Suppressor macrophage treated with lipopolysaccharide for 4 hours (primary cell): Measurements from ENCODE around the gene IFITM10.
A peak's percentile ranks its signal among the peaks of the same experiment; 100 is the strongest.
"Not testable (repeated sequence)": the region's sequence is repeated elsewhere in the genome, so short reads cannot be mapped to it uniquely, and the experiment has no call there.

Source experiments
- DNase-seq: peaks from one replicate; pipeline ENCODE4 v3.0.0-alpha.2; 2020

IFITM10 gene

DNA sequence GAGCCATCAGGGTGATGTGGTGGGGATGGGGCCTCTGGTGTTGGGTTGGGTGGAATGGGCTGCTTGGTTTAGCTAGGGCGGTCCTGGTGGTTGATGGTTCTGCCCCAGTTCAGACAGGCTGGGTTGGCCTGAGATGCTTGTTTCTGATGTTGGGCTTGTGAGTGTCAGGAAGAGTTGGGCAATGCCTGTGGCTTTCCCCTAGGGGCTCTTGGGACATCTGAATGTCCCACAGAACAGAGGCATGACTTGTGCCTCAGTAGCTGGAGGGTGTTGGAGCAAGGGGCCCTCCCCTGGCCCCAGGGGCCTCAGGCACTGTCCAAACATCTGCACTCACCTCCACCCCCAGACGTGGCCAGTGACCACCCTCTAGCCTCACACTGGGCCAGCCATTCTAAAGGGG is 27.3 kb upstream of the IFITM10 start:
- peak; percentile 77 for DNase-seq

DNA sequence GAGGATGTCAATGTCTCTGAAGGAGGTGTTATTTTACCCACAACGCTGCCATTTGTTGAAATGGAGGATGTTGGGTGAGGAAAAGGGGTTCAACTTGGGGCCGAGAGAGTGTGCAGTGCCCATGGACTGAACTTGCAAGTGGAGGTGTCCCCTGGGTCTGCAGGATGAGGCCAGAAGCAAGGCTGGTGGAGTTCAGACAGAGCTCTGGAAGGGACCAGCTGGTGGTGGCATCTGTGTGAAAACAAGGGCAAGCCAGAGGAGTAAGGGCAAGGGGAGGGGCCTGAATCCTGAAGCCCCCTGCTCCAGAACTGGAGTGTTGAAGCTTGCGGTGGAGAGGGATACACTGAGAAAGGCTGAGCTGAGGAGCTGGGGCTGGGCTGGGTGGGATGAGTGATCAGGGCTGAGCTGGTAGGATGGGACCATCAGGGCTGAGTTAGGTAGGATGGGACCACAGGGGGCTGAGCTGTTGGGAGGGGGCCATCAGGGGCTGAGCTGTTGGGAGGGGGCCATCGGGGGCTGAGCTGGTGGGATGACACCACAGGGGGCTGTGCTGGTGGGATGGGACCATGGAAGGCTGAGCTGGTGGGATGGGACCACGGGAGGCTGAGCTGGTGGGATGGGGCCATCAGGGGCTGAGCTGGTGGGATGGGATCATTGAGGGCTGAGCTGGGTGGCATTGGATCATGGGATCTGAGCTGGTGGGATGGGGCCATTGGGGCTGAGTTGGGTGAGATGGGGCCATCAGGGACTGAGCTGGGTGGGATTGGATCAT is 26.7 kb upstream of the IFITM10 start:
- DNase-seq, result no peak

DNA sequence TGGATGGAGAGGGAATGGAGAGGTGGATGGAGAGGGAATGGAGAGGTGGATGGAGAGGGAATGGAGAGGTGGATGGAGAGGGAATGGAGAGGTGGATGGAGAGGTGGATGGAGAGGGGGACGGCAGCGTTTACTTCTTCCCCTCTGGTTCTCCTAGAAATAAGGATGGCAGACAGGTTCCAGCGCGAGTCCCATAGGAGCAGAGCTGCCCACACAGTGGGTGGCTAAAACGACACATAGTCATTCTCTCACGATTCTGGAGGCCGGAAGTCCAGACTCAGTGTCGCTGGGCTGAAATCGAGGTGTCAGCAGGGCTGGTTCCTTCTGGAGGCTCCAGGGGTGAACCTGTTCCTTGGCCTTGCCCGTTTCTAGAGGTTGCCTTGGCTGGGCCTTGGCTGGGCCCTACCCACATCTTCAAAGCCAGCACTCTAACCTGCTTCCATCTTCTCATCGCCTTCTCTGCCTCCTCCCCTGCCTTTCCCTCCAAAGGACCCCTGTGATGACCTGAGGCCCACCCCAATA is 26.0 kb upstream of the IFITM10 start:
- no peak for DNase-seq

DNA sequence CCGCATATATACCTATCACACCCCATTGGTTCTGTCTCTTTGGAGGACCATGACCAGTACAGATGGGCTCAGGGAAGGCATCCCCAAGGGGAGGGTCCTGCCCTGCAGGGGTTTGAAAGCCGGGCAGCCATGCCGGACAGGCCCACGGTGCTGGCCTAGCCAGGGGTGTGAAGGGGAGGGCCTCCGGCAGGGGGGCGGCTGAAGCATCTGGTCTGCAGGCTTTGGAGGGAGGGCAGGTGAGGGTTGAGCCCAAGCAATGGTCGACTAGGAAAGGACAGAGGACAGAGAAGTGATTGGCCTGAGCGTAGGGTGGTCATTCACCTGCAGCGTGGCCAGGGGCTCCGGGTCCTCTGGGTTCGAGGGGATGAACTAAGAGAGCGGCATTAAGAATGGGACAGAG is 24.5 kb upstream of the IFITM10 start:
- DNase-seq, result no peak

DNA sequence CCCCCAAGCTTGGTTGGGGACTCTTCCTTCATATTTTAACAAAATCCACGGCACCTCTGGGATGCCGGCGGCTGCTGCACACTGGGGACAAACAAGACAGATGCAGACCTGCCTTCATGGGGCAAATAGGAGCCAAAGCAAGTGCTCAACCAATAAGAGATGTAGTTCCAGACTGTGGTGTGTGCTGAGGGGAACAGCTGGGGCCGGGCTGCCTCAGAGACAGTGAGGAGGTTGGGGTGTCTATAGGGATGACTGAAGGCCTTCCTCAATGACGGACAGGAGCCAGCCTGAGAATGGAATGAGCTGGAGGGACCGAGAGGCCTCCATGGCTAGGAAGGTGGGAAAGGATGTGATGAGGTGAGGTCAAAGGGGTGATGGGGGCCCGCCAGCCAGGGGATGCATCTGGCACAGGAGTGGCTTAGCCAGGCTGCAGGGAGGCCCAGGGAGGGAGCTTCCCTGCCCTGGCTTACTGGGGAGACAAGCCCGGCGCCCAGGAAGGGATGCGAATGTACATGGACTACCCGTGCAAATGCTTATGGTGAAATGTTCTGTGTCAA is 23.7 kb upstream of the IFITM10 start:
- DNase-seq, result no peak

DNA sequence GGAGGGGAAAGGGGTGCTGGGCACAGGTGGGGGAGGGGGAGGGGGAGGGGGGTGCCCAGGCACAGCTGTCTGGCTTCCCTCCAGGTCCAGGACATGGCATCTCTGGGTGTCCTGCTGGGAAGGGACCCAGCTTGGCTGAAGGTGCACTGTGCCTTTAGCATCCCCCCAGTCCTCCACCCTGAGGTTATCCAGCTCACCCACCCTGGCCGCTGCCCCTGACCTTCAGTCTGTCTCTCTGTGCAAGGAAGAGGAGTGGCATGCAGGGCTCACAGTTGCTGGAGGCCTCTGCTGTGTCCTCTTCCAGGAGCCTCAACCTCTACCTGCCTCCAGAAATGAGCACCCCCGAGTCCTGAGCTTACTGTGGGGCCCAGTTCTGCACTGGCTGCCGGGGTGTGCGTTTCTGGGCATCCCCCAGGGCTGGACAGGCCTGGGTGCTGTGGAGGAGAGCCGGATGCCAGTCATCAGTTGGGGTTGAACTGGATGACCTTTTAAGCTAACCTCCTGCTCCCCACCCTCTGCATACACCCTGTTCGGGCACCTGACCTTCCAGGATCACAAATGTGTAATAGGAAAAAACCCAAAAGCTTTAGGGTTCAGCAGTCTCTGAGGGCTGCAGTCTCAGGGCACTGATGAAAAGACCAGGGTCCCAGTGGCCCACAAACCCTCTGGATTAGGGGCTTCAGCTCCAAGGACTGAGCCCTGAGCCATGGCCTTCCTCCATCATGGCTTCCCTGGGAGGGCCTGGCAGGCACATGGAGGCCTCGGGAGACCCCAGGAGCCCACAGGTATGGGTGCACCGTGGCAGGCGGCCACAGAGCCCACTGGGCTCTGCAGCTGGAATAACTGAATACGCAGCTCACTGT is 23.0 kb upstream of the IFITM10 start:
- DNase-seq, result no peak

DNA sequence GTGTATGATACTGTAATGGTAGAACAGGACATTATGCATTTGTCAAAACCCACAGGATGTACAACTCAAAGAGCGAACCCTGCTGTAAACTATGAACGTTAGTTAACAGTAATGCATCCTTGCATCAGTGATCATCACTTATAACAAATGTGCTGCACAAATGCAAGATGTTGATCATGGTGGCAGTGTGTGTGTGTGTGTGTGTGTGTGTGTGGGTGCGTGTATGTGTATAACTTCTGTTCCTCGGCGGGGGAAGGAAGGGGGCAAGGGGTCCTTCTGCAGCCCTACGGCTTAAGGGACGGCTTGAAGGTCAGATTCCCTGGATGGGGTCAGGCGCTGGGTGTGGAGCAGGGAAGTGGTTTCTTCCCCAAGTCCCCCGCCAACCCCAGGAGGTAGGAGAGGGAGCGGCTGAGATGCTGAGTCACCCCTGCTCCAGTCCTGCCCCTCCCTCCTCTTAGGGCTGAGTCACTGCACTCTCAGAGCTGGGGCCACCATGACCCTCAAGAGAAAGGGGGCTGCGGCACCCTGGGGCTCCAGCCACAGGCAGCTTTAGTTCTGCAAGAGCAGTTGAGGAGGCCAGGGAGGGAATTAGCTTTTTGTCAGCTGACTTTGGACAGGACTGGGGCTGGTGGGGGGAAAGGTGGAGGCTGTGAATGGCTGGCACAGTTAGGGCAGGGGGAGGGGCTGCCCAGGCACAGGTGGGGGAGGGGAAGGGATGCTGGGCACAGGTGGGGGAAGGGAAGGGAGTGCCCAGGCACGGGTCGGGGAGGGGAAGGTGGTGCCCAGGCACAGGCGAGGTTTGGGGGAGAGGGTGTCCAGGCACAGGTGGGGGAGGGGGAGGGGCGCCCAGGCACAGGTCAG is 22.1 kb upstream of the IFITM10 start:
- DNase-seq, result peak; percentile 89

DNA sequence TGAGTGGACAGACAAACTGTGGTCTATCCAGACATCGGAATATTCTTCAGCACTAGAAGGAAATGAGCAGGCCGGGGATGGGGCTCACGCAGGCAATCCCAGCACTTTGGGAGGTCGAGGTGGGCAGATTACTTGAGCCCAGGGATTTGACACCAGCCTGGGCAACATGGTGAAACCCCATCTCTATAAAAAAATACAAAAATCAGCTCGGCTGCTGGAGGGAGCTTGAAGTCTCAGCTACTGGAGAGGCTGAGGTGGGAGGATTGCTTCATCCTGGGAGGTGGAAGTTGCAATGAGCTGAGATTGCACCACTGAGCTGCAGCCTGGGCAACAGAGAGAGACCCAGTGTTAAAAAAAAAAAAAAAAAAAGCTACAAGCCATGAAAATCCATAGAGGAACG is 21.3 kb upstream of the IFITM10 start:
- peak; percentile 83 for DNase-seq

DNA sequence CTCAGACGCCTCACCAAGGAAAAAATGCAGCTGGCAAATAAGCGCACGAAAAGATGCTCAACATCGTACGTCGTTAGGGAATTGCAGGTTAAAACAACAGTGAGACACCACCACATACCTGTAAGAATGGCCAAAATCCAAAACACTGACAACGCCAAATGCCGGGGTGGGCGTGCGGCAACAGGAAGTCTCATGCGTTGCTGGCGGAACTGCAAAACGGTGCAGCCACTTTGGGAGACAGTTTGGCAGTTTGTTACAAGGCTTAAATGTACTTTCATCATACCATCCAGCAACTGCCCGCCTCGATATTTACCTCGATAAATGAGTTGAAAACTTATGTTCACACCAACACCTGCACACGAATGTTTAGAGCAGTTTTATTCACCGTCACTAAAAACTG is 20.9 kb upstream of the IFITM10 start:
- no peak for DNase-seq

DNA sequence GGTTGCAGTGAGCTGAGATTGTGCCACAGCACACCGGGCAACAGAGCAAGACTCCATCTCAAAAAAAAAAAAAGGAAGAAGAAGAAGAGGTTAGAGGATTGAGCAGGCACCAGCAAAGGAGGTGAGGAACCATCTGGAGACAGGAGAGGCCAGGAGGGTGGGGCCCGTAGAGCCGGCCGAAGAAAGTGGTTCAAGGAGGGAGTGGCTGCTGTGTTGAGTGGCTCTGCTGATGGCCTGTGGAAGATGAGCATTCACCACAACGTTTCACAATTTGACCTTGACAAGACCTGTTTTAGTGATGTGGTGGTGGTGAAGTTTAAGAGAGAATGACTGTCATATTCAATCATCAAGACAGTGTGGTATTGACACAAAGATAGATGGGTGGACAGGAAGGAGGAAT is 20.1 kb upstream of the IFITM10 start:
- peak; percentile 52 for DNase-seq

DNA sequence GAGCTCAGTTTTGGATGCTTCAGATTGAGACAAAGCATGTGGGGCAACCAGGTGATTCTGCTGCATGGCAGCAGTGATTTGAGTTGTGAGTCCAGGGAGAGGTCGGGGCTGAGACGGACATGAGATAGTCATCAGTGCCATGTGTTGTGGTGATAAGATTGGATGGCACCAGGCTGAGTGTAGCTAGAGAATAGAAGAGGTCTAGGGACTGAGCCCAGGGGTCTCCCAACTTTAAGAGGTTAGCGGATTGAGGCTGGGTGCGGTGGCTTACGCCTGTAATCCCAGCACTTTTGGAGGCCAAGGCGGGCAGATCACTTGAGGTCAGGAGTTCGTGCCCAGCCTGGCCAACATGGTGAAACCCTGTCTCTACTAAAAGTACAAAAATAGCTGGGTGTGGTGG is 19.7 kb upstream of the IFITM10 start:
- no peak for DNase-seq

DNA sequence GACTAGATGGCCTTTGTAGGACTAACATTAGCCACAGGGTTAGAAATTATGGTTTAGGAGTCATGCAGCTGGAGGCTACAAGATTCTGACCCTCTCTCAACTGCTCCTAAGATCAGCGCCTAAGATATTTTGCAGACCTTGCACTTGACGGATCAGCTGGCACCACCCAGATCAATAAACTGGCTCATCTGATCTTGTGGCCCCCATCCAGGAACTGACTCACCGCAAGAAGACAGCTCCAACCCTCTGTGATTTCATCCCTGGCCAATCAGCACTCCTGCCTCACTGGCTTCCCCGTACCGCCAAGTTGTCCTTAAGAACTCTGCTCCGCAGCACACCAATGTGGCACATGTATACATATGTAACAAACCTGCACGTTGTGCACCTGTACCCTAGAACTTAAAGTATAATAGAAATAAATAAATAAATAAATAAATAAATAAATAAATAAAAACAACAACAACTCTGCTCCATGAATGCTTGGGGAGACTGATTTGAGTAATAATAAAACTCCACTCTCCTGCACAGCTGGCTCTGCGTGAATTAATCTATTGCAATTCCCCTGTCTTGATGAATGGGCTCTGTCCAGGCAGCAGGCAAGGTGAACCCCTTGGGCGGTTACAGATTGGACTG is 19.0 kb upstream of the IFITM10 start:
- not testable (repeated sequence) for DNase-seq

DNA sequence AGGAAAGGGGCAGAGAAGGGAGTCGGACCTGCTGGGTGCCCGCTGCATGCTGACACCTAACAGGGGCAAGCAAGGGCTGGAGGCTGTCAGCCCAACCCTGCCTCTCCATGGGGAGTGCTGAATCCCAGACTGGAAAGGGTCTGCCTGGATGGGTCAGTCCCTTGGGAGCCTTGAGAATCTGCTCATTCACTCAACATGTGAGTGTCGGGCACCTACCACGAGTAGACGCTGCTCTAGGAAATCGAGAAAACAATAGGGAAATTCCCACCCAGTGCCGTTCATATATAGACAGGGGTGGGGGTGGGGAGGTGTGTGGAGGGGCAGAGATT is 17.7 kb upstream of the IFITM10 start:
- no peak for DNase-seq

DNA sequence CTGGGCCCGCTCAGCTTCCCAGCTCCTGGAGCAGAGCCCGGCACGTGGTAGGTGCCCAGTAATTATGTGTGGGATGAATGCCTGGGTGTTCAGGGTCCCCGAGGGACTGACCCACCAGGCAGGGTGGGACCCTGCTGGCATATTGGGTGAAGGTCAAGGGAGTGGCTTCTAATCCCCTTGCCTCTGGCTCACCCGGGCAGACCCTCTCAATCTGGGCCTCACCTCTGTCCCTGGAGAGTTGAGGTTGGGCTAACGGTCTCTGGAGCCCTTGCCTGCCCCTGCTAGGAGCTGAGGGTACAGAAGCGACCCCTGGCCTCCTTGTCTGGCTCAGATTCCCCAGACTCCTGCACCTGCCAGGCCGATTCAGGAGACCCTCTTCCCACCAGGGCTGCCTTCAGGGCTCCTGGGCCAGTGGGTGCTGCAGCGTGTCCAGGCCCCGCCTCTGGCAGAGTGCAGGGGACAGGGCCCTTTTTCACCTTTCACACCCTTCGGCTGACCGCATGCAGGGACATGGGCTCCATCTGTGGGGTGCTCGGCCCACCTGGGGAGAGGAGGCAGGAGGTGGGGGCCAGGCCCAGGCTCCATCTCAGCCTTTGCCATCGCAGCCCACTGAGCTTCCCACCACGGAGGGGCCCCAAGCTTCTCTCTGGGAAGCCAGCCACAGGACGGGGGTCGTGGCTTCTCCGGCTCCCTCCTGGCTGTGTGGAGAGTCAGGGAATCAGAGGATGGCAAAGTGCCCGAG is 17.2 kb upstream of the IFITM10 start:
- no peak for DNase-seq

DNA sequence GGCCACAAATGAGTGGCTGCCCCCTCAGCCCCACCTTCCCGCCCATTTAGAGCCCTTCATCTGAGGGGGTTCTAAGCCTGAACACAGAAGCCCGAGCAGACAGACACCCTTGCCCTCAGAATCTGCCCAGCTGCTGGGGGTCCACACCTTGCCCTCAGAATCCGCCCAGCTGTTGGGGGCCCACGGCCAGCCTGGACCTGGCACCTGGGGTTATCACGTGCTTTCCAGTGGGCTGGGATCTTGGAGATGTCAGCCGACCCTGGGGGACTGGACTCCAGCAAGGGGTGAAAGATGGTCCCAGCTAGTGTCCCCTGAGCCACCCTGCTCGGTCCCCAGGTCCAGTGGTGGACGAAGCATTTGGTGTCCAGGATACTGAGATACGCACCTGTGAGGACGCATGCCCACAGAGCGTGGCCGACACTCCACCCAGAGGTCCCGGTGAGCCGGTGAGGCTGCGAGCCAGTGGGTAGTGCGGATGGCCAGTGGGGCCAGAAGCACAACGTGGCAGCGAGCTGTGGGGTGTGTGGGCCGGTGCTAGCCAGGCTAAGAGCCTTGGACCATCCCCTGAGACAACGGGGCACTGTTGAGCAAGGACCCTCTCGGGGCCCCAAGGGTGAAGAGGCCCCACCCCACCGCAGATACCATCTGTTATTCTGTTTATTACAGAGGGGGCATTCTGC is 16.5 kb upstream of the IFITM10 start:
- no peak for DNase-seq

DNA sequence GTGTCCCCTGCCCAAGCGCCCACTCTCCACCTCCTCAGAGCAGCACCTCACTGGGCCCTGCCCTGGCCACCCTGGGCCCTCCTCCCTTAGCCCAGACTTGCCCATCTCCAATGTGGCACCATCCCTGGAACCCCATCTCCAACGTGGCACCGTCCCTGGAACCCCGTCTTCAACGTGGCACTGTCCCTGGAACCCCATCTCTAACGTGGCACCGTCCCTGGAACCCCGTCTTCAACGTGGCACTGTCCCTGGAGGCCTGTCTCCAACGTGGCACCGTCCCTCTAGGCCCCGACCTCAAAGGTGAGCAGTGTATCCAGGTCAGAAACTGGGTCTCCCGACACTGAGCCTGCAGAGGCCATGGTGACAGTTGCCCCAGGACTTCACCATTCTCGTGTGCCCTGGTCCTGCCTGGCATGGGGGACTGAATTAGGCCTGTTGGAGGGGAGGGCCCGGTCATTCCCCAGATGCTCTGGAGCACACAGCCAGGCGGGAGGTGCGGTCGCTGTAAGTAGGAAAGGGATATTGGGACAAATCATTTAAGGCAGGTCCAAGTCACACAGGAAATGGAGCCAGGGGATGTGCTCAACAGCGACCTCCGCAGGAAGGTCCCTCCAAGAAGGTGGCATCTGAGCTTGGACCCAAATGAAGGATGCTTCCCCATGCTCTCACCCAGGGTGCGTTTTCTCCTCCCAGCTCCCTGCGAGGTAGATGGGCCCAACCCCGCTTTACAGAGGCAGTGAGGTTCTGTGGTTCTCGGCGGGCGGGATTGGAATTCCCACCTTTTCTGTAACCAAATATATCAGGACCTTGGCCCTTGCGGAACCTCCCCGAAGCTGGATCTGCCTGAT is 15.7 kb upstream of the IFITM10 start:
- DNase-seq, result no peak

DNA sequence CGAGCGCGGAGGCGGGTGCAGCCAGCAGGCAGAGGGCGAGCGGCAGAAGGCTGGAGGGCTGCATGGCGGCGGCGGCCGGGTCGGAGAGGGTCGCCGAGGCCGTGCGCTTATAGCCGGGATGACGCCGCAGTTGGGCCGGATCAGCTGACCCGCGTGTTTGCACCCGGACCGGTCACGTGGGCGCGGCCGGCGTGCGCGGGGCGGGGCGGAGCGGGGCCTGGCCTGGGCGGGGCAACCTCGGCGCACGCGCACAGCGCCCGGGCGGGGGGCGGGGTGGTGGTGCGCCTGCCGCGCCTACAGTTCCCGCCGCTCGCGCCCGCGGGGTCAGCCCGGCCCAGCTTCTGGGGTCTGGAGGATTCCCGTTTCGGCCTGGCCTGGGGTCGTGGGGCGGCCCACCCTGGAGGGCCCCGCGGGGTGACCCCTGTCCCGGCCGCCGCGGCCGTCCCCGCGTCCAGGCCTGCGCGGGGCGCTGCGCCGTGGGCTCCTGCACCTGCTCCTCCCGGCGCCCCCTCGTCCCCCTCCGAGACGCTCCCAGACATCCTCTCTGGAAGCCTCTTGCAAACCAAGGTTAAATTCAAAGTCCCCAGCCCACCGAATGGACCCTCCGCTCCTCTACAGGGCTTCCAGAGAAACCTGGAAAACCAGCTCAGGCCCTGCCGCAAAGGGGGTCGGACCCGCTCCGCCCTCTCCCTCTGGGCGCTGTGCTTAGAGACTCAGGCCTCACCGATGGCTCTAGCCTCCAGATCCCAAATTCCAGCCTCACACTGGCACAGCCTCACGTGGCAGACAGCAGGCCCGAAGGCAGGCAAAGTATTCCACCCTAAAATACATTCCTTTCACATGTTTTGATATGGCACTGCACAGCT is 13.6 kb upstream of the IFITM10 start, which contains the start of gene CTSD:
TSS of gene CTSD (minus strand) at position 132 of the 866 bp plus-strand sequence. CDS start at position 64, 68 bp downstream.
- peak; percentile 96 for DNase-seq

DNA sequence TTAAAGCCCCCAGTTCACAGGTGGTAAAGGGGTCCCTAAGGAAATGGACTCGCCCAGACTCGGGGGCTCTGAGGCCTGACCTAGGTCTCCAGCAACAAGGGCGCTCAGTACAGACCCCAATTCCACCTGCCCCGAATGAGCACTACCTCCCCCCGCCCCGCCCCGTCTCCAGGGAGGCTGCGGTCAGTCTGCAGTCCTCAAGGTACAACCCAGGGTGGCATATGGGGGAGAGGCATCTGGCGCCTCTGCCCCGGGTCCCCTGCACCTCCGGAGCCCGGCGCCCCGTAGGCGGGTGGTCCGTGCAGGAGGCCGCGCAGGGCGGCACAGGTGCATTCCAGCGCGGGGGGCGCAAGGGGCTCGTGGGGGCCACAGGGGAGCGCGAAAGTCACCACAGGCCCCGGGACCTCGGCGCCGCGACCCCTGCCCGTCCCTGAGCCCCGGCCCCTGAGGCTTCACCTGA is 13.0 kb upstream of the IFITM10 start:
- DNase-seq, result no peak
